ENCODE measurements around the gene FNBP1L.

DNA sequence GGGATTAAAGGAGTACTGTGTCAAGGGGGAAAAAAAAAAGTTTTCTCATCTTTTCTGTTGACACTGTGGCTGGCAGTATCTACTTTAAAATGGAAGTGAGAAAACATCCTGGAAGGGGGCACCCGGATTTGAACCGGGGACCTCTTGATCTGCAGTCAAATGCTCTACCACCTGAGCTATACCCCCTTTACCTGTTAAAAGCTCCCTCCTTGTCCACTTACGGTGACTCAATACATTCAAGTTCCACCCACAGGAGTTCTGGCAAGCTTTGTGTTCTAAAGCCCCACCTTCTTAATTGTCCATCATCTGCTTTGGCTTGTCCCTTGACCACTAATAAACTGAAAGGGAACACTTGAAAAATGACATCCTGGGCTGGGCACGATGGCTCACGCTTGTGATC, 68.2 kb downstream of the FNBP1L start:
- TF ChIP-seq, protein P1, sequence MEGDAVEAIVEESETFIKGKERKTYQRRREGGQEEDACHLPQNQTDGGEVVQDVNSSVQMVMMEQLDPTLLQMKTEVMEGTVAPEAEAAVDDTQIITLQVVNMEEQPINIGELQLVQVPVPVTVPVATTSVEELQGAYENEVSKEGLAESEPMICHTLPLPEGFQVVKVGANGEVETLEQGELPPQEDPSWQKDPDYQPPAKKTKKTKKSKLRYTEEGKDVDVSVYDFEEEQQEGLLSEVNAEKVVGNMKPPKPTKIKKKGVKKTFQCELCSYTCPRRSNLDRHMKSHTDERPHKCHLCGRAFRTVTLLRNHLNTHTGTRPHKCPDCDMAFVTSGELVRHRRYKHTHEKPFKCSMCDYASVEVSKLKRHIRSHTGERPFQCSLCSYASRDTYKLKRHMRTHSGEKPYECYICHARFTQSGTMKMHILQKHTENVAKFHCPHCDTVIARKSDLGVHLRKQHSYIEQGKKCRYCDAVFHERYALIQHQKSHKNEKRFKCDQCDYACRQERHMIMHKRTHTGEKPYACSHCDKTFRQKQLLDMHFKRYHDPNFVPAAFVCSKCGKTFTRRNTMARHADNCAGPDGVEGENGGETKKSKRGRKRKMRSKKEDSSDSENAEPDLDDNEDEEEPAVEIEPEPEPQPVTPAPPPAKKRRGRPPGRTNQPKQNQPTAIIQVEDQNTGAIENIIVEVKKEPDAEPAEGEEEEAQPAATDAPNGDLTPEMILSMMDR (optimal IDR thresholded peaks at IDR 0.05 in 1 of 3, IDR thresholded peaks at IDR 0.05 in 1 of 3, conservative IDR thresholded peaks at IDR 0.05 in 1 of 3; ENCODE audit: extremely low read depth in 1 of 3, insufficient read depth in 2 of 3, low read length in 3 of 3), result no peak
- no peak for TF ChIP-seq EZH2 (IDR thresholded peaks at IDR 0.05; ENCODE audit: low read length)
